ENCODE data around the gene AGR2. TPM values are rescaled to one million over a fixed set of nuclear protein-coding genes. Genes with fewer than 3 reads are reported as not detected.

AGR2 gene
- total RNA-seq, 4 donors from 2014 or later, result 2.6 to 23.9 (median 4.1) TPM; not detected in 1

GRCh38 chr7:16764942-16765341 lies 39.9 kb downstream of the AGR2 start:
- WGBS, 2 donors, result 95 to 98% methylated on average over 3 of the region's 3 CpGs
- Histone ChIP-seq H3K4me1 (peaks cover 0 to 5% of the 10 kb centered on the region in 2 donors), H3K27me3 (no peaks in the 10 kb centered on the region), H3K4me3 (replicated peaks in 1 of 3) (no peak overlapping the region), H3K36me3 (no peaks in the 10 kb centered on the region), H3K9me3 (no peaks in the 10 kb centered on the region), H3K27ac (peak overlapping the region in 1 of 3 donors; percentile 34)
- no peak for DNase-seq
- intact Hi-C loops (cut with DNase I), result no loop called here
- TF ChIP-seq POLR2A (IDR thresholded peaks at IDR 0.05), result no peak
- TF ChIP-seq CTCF (IDR thresholded peaks at IDR 0.05), result no peak

GRCh38 chr7:16762177-16762576 lies 42.6 kb downstream of the AGR2 start:
- 87% methylated on average over 4 of the region's 4 CpGs for WGBS, 2 donors
- Histone ChIP-seq H3K4me3 (replicated peaks in 1 of 3) (no peak overlapping the region), H3K27ac (no peak overlapping the region), H3K4me1 (peaks cover 0 to 5% of the 10 kb centered on the region in 2 donors), H3K9me3 (no peaks in the 10 kb centered on the region), H3K27me3 (no peaks in the 10 kb centered on the region), H3K36me3 (no peaks in the 10 kb centered on the region)
- DNase-seq, result no peak
- intact Hi-C loops (cut with DNase I), result no loop called here
- TF ChIP-seq CTCF (IDR thresholded peaks at IDR 0.05) (no peak), POLR2A (IDR thresholded peaks at IDR 0.05) (no peak)

- Histone ChIP-seq H3K27me3 (no peaks in the 10 kb centered on the region), H3K9me3 (no peaks in the 10 kb centered on the region), H3K4me1 (peaks cover 9 to 11% of the 10 kb centered on the region in 2 donors), H3K36me3 (no peaks in the 10 kb centered on the region), H3K27ac (no peak overlapping the region), H3K4me3 (replicated peaks in 1 of 3) (no peak overlapping the region)
- 89 to 100% methylated on average over 1 of the region's 1 CpG for WGBS, 2 donors
- no peak for DNase-seq
- TF ChIP-seq CTCF (IDR thresholded peaks at IDR 0.05) (no peak), POLR2A (IDR thresholded peaks at IDR 0.05) (no peak)
- intact Hi-C loops (cut with DNase I), result loop anchor here (10.0 kb wide), 1 partner anchor 115 kb away; the partner anchor contains the start of genes ANKMY2 and BZW2
Measured at GRCh38 chr7:16759840-16760239, 45.0 kb downstream of the AGR2 start.

GRCh38 chr7:16758631-16759611 lies 45.9 kb downstream of the AGR2 start:
- 88 to 90% methylated on average over 10 of the region's 10 CpGs for WGBS, 2 donors
- Histone ChIP-seq H3K4me1 (peaks cover 10 to 14% of the 10 kb centered on the region in 2 donors), H3K9me3 (no peaks in the 10 kb centered on the region), H3K27ac (no peak overlapping the region), H3K4me3 (replicated peaks in 1 of 3) (no peak overlapping the region), H3K27me3 (no peaks in the 10 kb centered on the region), H3K36me3 (no peaks in the 10 kb centered on the region)
- TF ChIP-seq CTCF (IDR thresholded peaks at IDR 0.05) (no peak), POLR2A (IDR thresholded peaks at IDR 0.05) (no peak)
- intact Hi-C loops (cut with DNase I), result loop anchor here (10.0 kb wide), 1 partner anchor 114 kb away; the partner anchor contains the start of genes ANKMY2 and BZW2
- DNase-seq, result no peak

- Histone ChIP-seq H3K9me3 (no peaks in the 10 kb centered on the region), H3K27ac (no peak overlapping the region), H3K4me3 (replicated peaks in 1 of 3) (no peak overlapping the region), H3K27me3 (no peaks in the 10 kb centered on the region), H3K36me3 (no peaks in the 10 kb centered on the region), H3K4me1 (peaks cover 10 to 14% of the 10 kb centered on the region in 2 donors)
- intact Hi-C loops (cut with DNase I), result loop anchor here (10.0 kb wide), 1 partner anchor 113 kb away; the partner anchor contains the start of genes ANKMY2 and BZW2
- DNase-seq, result no peak
- WGBS, 2 donors, result 94 to 96% methylated on average over 6 of the region's 6 CpGs
- no peak for TF ChIP-seq POLR2A (IDR thresholded peaks at IDR 0.05)
- no peak for TF ChIP-seq CTCF (IDR thresholded peaks at IDR 0.05)
Measured at GRCh38 chr7:16758036-16758435, 46.8 kb downstream of the AGR2 start.
